OCI-LY7 (cell line): ENCODE data around the gene IMMP2L. TPM values are rescaled to one million over a fixed set of nuclear protein-coding genes. Genes with fewer than 3 reads are reported as not detected.

Experiments
- BruUV-seq: library from RNA; stranded (reverse); fragments of 400-500 nt; replicated peaks from 2 replicates; lab custom pipeline; 2021; lab: Mats Ljungman, UMichigan
- CTCF ChIA-PET: fragments of 300-600 bp; sonication (Branson Sonifier 250); formaldehyde crosslinking; loops from one replicate; lab custom pipeline; 2022; ENCODE audit warnings: antibody characterized with exemption; ENCODE audit not compliant: unreplicated experiment; lab: Charles Lee
- POLR2A ChIA-PET: fragments of 300-600 bp; sonication (Branson Sonifier 250); formaldehyde crosslinking; loops from one replicate; lab custom pipeline; 2022; ENCODE audit warnings: antibody characterized with exemption; lab: Charles Lee
- DNase-seq: peaks from one replicate; pipeline ENCODE4 v3.0.0-alpha.2; 2015; ENCODE audit warnings: low spot score
- H2AFZ ChIP-seq: fragments of 200-600 bp; sonication (generic), shearing (Covaris generic); 2 replicates; pipeline ENCODE4 v1.6.1; 2014; ENCODE audit warnings: mild to moderate bottlenecking, antibody characterized with exemption, low read length, moderate library complexity
- H3K27ac ChIP-seq: fragments of 200-600 bp; sonication (generic); 2 replicates; pipeline ENCODE4 v1.5.1; 2014; ENCODE audit warnings: mixed run types, low read depth, mild to moderate bottlenecking, moderate library complexity, low read length, inconsistent platforms; ENCODE audit not compliant: poor library complexity, severe bottlenecking
- H3K36me3 ChIP-seq: fragments of 200-600 bp; sonication (generic); 2 replicates; pipeline ENCODE4 v1.6.1; 2014; ENCODE audit warnings: mild to moderate bottlenecking, antibody characterized with exemption, low read length, moderate library complexity, mixed read lengths; ENCODE audit not compliant: insufficient read depth
- H3K4me1 ChIP-seq: fragments of 200-600 bp; sonication (generic); 2 replicates; pipeline ENCODE4 v1.5.1; 2014; ENCODE audit warnings: mild to moderate bottlenecking, low read length; ENCODE audit not compliant: insufficient read depth, poor library complexity, severe bottlenecking
- H3K4me2 ChIP-seq: fragments of 200-600 bp; sonication (generic); 2 replicates; pipeline ENCODE4 v1.6.1; 2014; ENCODE audit warnings: mild to moderate bottlenecking, low read length
- H3K4me3 ChIP-seq: fragments of 200-600 bp; sonication (generic); 2 replicates; pipeline ENCODE4 v1.5.1; 2014; ENCODE audit warnings: mild to moderate bottlenecking, low read depth, low read length; ENCODE audit not compliant: poor library complexity, severe bottlenecking
- H3K79me2 ChIP-seq: fragments of 200-600 bp; sonication (generic); 2 replicates; pipeline ENCODE4 v1.6.1; 2016; ENCODE audit warnings: low read depth, mild to moderate bottlenecking, low read length, moderate library complexity, mixed read lengths; ENCODE audit not compliant: insufficient read depth
- H3K9me2 ChIP-seq: fragments of 200-600 bp; sonication (generic); 2 replicates; pipeline ENCODE4 v1.6.1; 2016; ENCODE audit warnings: mild to moderate bottlenecking, low read length, mixed read lengths; ENCODE audit not compliant: insufficient read depth
- H3K9me3 ChIP-seq: fragments of 200-600 bp; sonication (generic); 2 replicates; pipeline ENCODE4 v1.6.1; 2014; ENCODE audit warnings: mild to moderate bottlenecking, mixed run types, low read length, mixed read lengths
- H4K20me1 ChIP-seq: fragments of 200-600 bp; sonication (generic); 2 replicates; pipeline ENCODE4 v1.6.1; 2014; ENCODE audit warnings: mild to moderate bottlenecking, antibody characterized with exemption, low read length, moderate library complexity, mixed read lengths; ENCODE audit not compliant: insufficient read depth
- EZH2phosphoT487 ChIP-seq: fragments of 200-600 bp; sonication (generic); IDR thresholded peaks from 2 replicates; pipeline ENCODE4 v1.6.1; 2018; ENCODE audit warnings: low read depth, borderline replicate concordance, mild to moderate bottlenecking, mixed run types, antibody characterized with exemption, low read length, moderate library complexity, mixed read lengths
- intact Hi-C: fragments of 100-400 bp; cut with micrococcal nuclease; formaldehyde crosslinking; loops from one replicate; pipeline ENCODE4 v1.10.0; 2022; ENCODE audit not compliant: unreplicated experiment
- total RNA-seq, 2 experiments: library from RNA; depleted of rRNA in 1 of 2; stranded (reverse); fragments of >200 nt in 1 of 2; shearing (Covaris generic) in 1 of 2; gene quantifications; 2 replicates each; pipeline ENCODE4 v1.2.3, GENCODE V29; 2014 to 2022
- TF ChIP-seq, protein P1 (sequence below): fragments of 200-600 bp; sonication (generic); conservative IDR thresholded peaks from 2 replicates; pipeline ENCODE4 v1.5.1; 2014; ENCODE audit warnings: mild to moderate bottlenecking, antibody characterized with exemption, low read length, moderate library complexity, mixed read lengths

The IMMP2L gene
- total RNA-seq, 2 experiments from 2014 or later, result 8.0 to 25.4 TPM

DNA sequence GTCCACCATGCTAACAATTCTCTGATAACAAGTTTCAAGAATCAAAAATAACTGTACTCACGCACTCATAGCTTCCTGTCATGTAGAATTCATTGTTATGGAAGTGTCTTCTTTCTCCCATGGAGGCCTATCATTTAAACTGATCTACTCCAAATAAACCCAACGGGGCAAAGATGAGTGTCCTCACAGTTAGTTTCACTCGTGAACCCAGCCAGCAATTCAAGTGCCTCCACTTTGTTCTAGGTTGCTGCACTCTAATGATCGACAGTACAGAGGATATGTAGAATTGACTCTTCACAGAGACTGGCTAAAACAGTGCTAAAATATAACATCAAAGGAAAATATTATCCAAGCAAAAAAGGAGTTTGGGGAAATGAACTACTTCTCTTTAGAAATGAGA lies 360.0 kb downstream of the IMMP2L start:
- no peaks in the 10 kb centered on the region for H4K20me1 ChIP-seq
- intact Hi-C loops, result no loop called here
- no peak for DNase-seq
- no peak overlapping the region for H3K27ac ChIP-seq
- H3K9me2 ChIP-seq, result no peaks in the 10 kb centered on the region; the same call in 1 of the 2 replicates
- no peaks in the 10 kb centered on the region for H3K4me1 ChIP-seq
- H3K4me3 ChIP-seq, result no peak overlapping the region
- TF ChIP-seq, protein P1, sequence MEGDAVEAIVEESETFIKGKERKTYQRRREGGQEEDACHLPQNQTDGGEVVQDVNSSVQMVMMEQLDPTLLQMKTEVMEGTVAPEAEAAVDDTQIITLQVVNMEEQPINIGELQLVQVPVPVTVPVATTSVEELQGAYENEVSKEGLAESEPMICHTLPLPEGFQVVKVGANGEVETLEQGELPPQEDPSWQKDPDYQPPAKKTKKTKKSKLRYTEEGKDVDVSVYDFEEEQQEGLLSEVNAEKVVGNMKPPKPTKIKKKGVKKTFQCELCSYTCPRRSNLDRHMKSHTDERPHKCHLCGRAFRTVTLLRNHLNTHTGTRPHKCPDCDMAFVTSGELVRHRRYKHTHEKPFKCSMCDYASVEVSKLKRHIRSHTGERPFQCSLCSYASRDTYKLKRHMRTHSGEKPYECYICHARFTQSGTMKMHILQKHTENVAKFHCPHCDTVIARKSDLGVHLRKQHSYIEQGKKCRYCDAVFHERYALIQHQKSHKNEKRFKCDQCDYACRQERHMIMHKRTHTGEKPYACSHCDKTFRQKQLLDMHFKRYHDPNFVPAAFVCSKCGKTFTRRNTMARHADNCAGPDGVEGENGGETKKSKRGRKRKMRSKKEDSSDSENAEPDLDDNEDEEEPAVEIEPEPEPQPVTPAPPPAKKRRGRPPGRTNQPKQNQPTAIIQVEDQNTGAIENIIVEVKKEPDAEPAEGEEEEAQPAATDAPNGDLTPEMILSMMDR, result no peak
- no peak for TF ChIP-seq EZH2phosphoT487
- BruUV-seq, result no TSS peak
- no peaks in the 10 kb centered on the region for H3K79me2 ChIP-seq
- ChIA-PET POLR2A (interaction anchor here (0.5 kb wide), 1 partner anchor 40 kb away, joined by 3 read pairs; no protein-coding TSS in a partner anchor), CTCF (no interaction called here)
- no peak overlapping the region for H2AFZ ChIP-seq
- no peaks in the 10 kb centered on the region for H3K9me3 ChIP-seq
- H3K4me2 ChIP-seq, result no peak overlapping the region
- no peaks in the 10 kb centered on the region for H3K36me3 ChIP-seq

- H3K4me1 ChIP-seq, result no peaks in the 10 kb centered on the region
- no peaks in the 10 kb centered on the region for H3K36me3 ChIP-seq
- H3K4me3 ChIP-seq, result no peak overlapping the region
- no peak overlapping the region for H3K4me2 ChIP-seq
- no peak overlapping the region for H2AFZ ChIP-seq
- no peak for TF ChIP-seq EZH2phosphoT487
- TF ChIP-seq, protein P1, result no peak
- POLR2A ChIA-PET, result no interaction called here
- H4K20me1 ChIP-seq, result no peaks in the 10 kb centered on the region
- H3K27ac ChIP-seq, result no peak overlapping the region
- H3K79me2 ChIP-seq, result no peaks in the 10 kb centered on the region
- no TSS peak for BruUV-seq
- CTCF ChIA-PET, result no interaction called here
- no peak for DNase-seq
- H3K9me2 ChIP-seq, result no peaks in the 10 kb centered on the region
- H3K9me3 ChIP-seq, result no peaks in the 10 kb centered on the region
- intact Hi-C loops, result no loop called here
These were observed 362.6 kb downstream of the IMMP2L start for GRCh38 chr7:111199643-111200042.

GRCh38 chr7:111198255-111198654 lies 364.0 kb downstream of the IMMP2L start:
- ChIA-PET CTCF (no interaction called here), POLR2A (no interaction called here)
- Histone ChIP-seq H3K4me3 (no peak overlapping the region), H4K20me1 (no peaks in the 10 kb centered on the region), H3K4me1 (no peaks in the 10 kb centered on the region), H3K9me3 (no peaks in the 10 kb centered on the region), H3K4me2 (no peak overlapping the region), H3K9me2 (no peaks in the 10 kb centered on the region), H2AFZ (no peak overlapping the region), H3K79me2 (no peaks in the 10 kb centered on the region), H3K36me3 (no peaks in the 10 kb centered on the region), H3K27ac (no peak overlapping the region)
- intact Hi-C loops, result no loop called here
- no peak for DNase-seq
- TF ChIP-seq, protein P1, result no peak
- TF ChIP-seq EZH2phosphoT487, result no peak
- BruUV-seq, result no TSS peak
